ENCODE data around the gene PLB1.
"Not testable (repeated sequence)": the region's sequence is repeated elsewhere in the genome, so short reads cannot be mapped to it uniquely, and the experiment has no call there.

The PLB1 gene

DNA sequence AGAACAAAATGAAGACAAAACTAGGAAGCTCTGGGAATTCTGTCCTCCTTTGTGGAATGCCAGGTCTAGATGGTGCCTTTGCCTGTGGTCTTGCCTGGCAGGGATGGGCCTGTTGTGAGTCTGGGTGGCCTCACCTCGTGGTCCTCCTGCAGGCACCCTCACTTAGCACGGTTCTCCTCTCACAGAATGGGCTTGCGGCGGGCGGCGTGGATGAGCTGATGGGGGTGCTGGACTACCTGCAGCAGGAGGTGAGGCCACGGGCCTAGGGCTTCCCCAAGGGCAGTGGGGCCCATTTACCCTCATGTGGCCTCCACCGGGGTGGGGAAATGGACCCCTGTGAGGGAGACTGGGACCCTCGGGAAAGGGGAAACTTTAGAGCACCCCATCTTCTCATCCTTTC, 42.3 kb downstream of the PLB1 start:
- DNase-seq: no peak

DNA sequence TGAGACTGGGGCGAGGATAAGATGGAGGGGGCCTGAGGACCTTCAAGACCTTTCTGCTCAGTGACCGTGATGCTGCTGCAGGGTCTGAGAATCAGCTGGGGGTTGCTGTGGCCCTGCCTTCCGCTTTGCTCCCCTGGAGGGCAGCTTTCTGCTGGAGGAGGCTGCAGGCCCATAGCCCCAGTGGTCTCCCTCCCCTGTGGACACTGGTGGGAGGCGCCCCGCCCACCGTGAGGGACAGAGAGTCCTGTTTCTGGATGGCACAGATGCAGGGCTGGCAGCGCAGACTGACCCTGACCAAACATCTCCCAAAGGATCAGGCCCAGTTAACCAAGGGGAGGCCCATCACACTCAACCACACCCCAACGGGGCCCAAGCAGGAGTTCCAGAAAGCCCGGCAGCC, 42.8 kb downstream of the PLB1 start:
- DNase-seq: no peak

DNA sequence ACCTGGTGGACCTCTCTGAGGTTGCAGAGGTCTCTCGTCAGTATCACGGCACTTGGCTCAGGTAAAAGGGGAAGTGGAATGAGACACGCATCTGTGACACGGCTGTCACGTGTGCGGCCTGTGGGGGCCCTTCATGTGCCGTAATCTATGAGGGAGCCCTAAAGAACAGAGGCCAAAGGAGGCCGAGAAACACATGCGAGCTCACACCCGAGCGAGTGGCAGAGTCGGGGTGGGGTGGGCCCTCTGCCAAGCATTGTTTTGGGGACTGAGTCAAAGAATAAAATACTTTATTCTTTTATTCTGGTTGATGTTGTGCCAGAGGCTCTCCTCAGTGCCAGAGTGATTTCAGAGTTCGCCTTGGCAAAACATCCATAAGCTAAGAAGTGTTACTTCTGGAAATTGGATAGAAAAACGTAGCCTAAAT, 43.3 kb downstream of the PLB1 start:
- DNase-seq: no peak

DNA sequence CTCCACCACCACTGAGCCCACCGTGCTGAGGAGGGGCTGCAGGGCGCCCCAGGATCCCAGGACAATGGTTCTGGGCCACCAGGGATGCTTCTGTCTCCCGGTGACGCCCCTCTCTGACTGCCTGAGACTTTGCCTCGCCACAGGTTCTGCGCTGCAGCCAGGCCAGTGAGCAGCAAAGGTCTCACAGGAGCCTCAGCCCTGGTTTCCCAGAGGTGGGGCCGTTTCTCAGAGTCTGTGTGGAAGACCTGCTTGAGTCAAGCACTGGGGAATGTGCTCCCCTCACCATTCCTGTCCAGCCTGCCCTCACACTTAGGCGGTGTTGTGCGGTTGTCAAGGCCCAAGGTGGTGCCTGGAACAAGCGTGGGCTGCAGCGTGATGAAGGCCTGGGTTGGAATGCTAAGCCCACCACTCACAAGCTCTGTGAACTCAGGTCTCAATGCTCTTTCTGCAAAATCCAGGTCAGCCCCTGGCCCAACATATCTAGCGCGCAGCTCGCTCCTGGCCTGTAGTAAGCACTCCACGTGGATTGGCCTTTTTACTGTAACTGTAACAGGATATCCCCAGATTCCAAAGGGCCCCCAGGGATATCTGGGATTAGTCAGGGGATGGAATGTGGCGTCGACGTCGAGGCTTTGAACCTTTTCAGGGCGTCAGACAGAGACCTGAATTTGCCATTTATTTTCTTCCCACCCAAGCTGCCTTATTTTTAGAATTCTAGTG, 47.6 kb downstream of the PLB1 start:
- DNase-seq: no peak

DNA sequence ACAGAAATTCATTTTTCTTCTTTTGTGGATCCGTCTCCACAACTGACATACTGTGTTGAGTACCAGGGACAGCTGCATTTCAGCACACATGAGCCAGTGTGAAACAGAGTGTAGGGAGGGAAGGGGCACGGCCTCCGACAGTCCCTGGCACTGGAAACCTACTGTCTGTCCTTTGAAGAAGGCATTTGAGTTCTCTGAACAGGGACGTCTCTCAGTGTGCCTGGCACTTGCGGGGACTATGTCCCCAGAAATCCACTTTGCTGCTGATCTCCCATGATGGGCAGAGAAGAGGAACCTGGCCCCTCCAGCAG, 48.1 kb downstream of the PLB1 start:
- DNase-seq: no peak

DNA sequence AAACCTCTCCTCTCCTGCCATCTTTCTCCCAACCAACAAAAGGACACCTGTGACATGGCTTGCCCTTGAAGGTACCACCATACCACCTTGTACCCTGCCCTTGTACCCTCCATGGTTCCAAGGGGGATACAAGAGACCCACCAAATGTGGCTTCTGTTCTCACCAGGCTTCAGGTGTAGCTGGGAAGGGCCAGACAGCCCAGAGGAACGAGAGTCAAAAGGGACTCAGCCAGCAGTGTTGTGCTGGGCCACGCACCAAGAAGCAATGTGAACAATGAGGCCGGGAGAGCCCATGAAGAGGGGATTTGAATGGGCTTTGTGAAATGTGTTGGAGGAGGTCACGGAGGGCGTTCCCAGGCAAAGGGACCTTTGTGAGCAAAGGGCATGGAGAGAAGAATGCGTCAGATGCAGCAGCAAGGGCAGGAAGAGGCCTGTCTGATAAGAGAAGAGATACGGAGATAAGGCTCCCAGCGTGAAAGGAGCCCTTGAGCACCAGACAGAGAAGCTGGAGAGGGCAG, 48.6 kb downstream of the PLB1 start:
- DNase-seq: no peak

DNA sequence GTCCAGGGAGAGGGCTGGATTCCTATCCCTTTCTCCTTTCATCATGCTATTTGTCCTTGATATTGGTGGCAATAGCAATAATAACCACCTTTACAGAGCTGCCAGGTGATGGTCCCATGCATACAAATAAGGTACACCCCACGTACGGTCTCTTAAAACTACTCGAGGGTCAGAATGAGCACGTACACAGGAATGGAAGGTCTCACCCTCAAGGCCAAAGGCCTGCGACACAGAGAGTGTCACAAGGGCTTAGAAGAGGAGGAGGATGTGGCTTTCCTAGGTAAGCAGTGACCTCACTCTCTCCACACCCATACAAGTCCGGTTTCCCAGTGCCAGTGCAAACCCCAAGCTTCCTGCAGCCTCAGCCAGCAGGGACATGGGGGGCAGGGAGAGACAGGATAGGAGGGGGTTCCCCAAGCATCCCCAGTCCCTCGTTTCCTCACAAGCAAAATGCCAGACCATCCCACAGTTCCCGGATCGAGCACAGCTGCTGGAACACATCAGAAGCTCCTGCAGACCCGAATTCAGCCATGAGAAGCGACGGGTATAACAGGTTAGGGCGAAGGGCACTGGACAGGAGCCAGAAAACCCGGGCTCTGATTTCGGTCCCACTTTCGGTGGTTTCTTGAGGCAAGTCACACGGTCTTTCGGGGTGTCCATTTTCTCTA, 49.2 kb downstream of the PLB1 start:
- no peak for DNase-seq

DNA sequence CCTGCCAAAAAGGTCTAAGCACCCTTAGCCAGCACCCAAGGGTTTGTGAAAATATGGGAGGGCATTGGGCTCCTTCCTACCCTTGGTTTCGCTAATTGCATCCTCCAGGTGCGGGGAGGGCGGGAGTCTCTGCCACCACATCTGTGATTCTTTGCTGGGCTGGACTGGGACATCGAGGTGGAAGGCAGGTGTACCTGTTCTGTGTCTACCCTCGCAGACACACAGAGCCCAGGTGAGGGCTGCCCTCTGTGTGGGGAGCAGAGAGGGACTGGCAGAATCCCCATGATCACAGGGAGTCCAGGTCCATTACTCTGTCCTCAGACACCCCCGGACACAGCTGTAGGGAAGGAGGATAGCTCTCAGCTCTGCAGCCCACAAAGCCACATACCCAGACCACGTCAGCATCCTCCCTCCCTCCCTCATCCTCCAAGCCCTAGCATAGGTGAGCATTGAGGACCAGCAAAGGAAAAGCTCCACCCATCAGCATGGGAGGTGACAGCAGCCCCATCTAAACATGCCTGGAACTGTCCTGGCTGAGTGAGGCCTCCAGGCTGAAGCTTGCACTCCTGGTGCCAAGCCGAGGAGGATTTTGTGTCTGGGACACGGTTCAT, 49.8 kb downstream of the PLB1 start:
- DNase-seq: no peak

DNA sequence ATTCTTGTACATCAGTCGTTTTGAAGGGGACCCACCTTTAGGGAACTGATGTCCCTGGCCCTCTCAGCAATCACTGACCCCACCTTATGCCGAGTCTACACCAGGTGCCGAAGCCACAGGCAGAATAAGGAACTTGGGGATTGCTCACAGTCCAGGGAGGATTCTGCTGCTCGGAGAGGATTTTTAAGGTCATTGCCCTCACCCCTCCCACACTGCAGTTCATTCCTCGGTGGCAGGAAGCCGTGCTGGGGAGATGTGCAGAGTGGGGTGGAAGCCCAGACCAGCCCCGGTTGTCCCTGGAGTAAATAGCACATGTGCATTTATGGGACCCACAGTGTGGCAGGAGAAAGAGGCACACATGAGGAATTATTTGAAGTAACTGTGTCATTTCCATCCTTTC, 50.4 kb downstream of the PLB1 start:
- no peak for DNase-seq

DNA sequence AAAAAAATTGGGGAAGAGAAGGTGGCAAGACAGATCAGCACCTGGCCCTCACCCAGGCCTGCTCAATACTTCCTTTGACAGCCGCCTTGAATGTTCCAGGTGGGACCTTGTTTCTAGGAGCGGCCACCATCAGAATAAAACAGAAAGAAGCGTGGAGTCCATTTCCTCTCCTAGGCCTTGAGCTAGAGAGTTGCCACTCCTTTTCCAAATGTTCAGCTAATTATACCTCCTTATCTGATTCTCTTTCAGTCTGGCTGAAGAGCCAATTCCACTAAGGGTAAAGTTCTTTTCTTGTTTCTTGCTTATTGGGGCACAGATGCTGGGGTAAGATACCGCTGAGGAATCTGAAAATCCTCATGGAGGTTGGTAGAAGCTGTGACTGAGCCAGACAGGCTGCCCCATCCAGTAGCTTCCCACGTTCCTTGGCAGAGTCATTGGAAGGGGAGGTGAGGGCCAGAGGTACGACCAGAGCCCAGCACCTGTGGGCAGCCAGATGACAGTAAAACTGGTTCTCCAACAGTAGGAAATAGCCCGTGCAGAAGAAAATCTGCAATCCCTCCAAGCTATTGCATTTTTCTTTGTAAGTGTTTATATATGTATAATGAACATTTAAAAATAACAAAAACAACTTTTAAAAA, 51.5 kb downstream of the PLB1 start:
- DNase-seq: no peak

DNA sequence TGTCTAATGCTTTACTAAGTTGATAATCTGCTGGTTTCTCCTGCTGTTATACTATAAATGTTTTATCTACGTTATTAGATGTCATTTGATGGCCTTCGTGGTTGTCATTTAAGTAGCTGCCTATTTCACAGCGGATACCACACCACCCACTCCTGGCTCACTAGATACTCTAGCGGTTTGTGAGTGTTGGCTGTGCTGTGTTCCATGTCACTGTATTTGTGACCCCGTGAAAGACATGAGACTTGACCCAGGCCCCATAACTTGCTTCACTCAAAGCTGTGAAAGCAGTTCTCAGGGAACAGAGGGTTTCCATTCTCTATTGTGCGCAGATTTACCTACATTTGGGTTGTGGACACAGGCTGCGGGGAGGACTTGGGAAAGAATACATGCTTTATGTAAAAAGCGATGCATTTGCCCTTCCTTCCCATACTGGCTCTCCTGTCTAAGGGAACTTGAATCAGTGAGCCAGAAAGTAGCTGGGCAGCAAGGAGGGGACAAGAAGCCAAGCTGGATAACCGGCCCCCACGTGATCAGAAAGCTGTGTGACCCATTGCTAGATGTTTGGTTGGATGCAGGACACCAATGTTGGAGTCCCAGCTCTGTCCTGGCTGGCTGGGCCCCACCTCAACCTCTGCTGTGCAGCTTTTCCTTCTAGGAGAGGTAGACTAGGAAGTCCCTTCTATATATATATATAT, 52.2 kb downstream of the PLB1 start:
- DNase-seq: no peak

DNA sequence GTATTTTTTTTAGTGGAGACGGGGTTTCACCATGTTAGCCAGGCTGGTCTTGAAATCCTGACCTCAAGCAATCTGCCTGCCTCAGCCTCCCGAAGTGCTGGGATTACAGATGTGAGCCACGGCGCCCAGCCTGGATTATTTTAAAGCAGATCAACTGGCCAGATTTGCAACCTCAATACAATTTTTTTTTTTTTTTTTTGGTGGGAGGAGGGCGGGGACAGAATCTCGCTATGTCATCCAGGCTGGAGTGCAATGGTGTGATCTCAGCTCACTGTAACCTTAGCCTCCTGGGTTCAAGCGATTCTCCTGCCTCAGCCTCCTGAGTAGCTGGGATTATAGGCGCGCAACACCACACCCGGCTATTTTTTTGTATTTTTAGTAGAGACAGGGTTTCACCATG, 54.5 kb downstream of the PLB1 start:
- DNase-seq: not testable (repeated sequence)

DNA sequence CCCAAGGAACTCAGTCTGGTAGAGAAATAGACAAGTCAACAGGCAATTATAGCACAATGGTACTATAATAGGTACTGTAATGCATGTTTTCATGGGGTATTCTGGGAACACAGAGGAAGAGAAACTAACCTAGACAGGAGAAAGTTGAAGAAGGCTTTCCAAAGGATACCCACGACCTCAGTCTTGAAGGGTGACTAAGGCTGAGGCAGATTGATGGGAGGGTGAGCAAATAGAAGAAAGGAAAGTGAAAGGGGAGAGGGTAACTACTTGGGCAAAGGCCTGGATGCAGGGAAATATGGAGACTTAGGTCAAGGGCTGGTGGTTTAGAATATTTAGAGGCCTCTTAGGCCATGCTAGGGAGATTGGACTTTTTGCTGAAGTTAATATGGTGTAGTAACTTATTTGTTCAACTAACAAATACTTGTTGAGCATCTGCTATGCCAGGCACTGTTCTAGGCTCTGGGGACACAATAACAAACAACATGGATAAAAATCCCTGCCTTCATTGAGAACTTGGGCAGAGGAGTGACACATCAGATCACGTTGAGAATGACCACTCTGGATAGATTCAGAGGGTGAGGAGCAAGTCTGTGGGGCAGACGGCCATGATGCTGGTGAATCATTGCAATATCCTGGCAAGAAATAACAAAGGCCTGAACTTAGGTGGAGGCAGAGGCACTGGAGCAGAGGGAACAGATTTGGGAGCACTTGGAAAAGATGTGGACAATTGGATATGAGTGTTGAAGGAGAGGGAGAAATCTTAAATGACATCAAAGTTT, 56.4 kb downstream of the PLB1 start:
- no peak for DNase-seq

DNA sequence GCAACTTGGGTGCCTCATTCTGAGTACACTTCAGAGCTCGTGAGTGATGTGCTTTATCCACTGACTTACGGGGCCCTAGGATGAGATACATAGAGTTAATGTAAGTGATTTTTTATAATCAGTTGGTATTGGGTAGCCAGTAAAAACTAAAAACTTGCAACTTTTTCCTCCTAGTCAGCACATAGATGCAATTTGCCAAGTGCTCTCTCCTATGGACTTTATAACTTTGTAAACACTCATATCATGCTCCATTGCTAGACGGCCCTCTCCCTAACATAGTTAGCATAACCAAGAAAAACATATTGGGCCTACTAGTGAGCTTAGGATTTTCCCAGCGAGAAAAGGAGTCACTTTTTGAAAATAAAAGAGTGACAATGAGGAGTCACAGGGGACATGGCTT, 60.4 kb downstream of the PLB1 start:
- no peak for DNase-seq

DNA sequence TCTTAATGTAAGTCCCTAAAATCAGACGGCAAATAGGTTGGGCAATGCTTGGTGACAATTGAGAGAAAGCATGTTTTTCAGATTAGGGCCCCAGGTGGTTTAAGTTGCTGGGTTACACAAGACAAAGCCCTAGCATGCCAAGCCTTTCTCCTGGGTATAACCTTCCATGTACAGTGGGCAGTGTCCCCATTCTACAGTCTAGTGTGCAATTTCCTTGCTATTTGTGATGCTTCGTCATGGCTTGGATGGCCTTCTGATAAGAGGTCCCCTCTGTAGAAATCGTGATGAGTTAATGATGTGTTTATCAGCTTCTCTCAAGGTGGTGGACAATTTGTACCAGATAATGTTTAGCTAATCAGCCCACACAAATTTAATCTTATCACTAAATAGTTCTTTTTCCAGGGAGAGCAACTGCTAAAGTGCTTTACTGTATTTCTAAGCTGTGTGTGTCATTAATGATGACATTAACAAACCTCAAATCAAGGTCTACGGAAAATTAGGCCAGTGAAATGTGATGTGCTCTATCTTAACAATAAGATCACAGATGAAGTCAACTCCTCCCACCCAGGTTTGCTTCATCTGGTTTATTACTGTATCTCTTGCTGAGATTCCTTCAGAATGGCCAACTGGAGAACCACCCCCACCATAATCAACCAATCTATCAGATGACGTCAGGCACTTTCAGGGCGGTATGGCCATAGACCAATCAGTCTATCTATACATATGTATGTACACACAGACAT, 61.7 kb downstream of the PLB1 start:
- no peak for DNase-seq

DNA sequence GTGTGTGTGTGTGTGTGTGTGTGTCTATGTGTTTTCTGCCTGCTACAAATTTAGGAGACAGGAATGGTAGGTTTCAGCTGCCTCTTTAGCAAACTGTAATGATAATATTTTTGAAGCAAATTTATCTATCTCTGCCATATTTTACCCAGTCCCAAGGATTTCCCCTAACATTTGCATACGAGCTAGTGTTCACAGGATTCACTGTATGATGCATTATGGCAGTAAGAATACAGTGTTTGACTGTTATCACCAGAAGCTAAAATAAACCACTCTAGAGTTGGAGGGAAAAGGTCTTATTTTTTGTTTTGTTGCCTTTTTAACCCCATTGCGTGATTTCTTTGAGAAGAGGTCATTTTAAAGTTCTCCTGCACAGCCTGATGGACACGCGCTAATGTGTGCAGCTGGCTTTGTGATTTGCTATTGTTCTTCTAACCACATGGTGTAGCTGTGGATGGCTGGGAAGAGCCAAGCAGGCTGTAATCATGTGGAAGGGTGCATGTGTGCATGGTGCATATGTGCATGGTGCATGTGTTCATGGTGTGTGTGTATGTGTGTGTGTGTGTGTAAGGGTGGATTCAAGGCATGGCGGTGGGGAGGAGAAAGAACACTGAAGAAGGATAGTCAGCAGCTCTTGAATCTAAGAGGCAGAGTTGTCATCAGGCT, 62.4 kb downstream of the PLB1 start:
- DNase-seq: no peak

DNA sequence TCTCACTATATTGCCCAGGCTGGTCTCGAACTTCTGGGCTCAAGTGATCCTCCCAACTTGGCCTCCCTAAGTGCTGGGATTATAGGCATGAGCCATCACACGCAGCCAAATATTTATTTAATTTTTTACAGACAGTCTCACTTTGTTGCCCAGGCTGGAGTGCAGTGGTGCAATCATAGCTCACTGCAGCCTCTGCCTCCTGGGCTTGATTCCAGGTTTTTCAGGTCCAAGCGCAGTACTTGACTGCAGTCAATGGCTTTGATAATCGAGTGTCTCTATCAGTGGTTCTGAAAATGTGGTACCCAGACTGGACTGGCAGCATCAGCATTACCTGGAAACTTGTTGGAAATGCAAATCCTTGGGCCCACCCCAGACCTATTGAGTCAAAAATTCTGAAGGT, 63.1 kb downstream of the PLB1 start:
- DNase-seq: no peak

DNA sequence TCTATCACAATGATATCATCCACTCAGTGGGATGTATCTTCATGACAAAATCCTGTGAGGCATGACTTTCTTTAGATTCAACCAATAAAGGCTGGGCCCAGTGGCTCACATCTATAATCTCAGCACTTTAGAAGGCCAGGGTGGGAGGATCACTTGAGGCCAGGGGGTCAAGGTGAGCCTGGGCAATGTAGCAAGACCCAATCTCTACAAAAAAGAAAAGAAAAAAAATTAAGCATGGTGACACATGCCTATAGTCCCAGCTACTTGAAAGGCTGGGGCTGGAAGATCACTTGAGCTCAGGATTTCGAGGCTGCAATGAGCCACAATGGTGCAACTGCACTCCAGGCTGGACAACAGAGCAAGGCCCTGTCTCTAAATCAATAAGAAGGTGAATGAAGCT, 68.0 kb downstream of the PLB1 start:
- DNase-seq: no peak

DNA sequence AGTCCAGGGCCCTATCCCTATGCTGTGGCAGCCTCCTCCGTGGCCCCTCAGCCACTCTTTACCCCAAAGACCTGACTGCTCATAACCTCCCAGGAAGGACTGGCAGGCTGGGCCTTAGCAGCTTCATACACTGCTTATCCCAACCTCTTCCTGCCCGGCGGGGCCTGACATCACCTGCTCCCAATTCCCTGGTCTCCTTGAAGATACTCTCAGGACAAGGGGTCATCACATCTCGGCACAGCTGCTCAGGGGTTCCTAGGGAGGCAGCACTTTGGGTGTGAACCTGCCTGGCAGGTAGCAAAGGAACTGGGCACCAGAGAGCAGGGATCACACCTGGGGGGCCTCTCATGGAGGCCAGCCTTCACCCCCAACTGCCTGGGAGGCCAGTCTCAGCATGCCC, 68.5 kb downstream of the PLB1 start:
- DNase-seq: no peak

DNA sequence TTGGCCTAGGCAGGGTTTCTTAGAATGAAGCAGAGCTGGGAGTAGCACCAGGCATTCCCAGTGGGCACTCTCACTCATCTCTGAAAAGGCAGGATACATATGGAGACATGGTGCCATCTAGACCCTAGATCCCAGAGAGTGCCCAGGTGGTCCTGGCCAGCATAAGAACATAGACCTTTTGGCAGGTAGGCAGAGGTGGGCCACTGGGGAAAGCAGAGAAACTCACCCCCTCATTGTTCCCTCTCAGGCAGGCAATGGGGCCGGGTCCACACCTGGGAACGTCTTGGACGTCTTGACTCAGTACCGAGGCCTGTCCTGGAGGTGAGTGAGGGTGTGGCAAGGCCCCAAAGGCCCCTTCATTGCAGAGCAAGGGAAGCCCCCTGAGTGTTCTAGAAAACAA, 69.2 kb downstream of the PLB1 start:
- no peak for DNase-seq

DNA sequence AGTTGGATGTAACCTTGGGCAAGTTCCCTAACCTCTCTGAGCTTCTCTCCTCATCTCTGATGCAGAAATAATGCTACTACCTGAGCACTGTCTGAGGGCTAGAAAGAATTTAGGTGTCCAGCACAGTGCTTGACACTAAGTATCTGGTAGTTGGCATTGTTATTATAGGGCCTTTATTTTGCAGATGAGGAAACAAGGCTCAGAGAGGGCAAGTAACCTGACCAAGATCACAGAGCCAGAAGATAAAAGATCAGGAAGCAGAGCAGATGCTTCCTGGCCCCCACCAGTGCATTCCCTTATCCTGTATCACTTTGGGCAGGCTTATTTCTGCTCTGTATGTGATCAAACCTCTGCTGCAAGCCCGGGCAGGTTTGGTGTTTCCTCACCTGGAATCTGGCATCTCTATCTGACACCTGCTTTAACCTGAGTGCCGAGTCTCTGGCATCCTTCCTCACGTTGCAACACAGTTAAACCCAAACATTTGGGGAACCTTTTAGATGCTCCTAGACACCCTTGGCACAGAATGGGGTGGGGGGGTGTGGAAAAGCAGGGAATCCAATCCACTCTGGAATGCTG, 69.9 kb downstream of the PLB1 start:
- DNase-seq: no peak

All from GDM1 (cell line).